Osteoblast (primary cell): Measurements from ENCODE around the gene TAS1R1. TPM values are rescaled to one million over a fixed set of nuclear protein-coding genes. Genes with fewer than 3 reads are reported as not detected.

Source experiments
- DNase-seq: peaks from one replicate; pipeline ENCODE4 v3.0.0; 2011; ENCODE audit warnings: low spot score, mixed read lengths; ENCODE audit not compliant: insufficient read length; ENCODE audit errors: missing footprints
- H2AFZ ChIP-seq: 2 replicates; pipeline ENCODE4 v1.6.0; 2011; ENCODE audit warnings: mild to moderate bottlenecking, low read length
- H3K27ac ChIP-seq: 2 replicates; pipeline ENCODE4 v1.5.1; 2011; ENCODE audit warnings: mild to moderate bottlenecking, low read depth, low read length, moderate library complexity
- H3K27me3 ChIP-seq: 2 replicates; pipeline ENCODE4 v1.6.0; 2012; ENCODE audit warnings: mild to moderate bottlenecking, control low read depth, inconsistent platforms, low read length, moderate library complexity; ENCODE audit not compliant: insufficient read depth
- H3K36me3 ChIP-seq: 2 replicates; pipeline ENCODE4 v1.5.1; 2011; ENCODE audit warnings: mild to moderate bottlenecking, low read length, control low read depth, moderate library complexity; ENCODE audit not compliant: insufficient read depth
- H3K4me1 ChIP-seq: 2 replicates; pipeline ENCODE4 v1.5.1; 2011; ENCODE audit warnings: mild to moderate bottlenecking, low read length, control low read depth, moderate library complexity; ENCODE audit not compliant: insufficient read depth
- H3K4me2 ChIP-seq: 2 replicates; pipeline ENCODE4 v1.6.0; 2011; ENCODE audit warnings: mild to moderate bottlenecking, low read length; ENCODE audit not compliant: insufficient read depth
- H3K4me3 ChIP-seq: fragments of 200-600 bp; sonication (generic); 3 replicates; pipeline ENCODE4 v1.5.1; 2012; ENCODE audit warnings: mild to moderate bottlenecking, low read length, inconsistent platforms; ENCODE audit not compliant: insufficient read depth
- H3K79me2 ChIP-seq: 2 replicates; pipeline ENCODE4 v1.6.0; 2012; ENCODE audit warnings: mild to moderate bottlenecking, low read length, control low read depth, inconsistent platforms; ENCODE audit not compliant: insufficient read depth
- H3K9me3 ChIP-seq: 2 replicates; pipeline ENCODE4 v1.5.1; 2011; ENCODE audit warnings: low read depth, low read length, control low read depth
- H4K20me1 ChIP-seq: 2 replicates; pipeline ENCODE4 v1.6.0; 2012; ENCODE audit warnings: mild to moderate bottlenecking, low read length, control low read depth; ENCODE audit not compliant: insufficient read depth
- total RNA-seq: library from RNA; depleted of rRNA; stranded (reverse); fragments of >200 nt; gene quantifications from 2 replicates; pipeline ENCODE4 v1.2.3, GENCODE V29; 2012
- TF ChIP-seq, protein P1 (sequence below): IDR thresholded peaks from 2 replicates; pipeline ENCODE4 v1.5.1; 2011; ENCODE audit warnings: mild to moderate bottlenecking, low read depth, low read length, moderate library complexity; ENCODE audit errors: extremely low read depth

TAS1R1 gene
- total RNA-seq, 1 donor: under 0.01 TPM

DNA sequence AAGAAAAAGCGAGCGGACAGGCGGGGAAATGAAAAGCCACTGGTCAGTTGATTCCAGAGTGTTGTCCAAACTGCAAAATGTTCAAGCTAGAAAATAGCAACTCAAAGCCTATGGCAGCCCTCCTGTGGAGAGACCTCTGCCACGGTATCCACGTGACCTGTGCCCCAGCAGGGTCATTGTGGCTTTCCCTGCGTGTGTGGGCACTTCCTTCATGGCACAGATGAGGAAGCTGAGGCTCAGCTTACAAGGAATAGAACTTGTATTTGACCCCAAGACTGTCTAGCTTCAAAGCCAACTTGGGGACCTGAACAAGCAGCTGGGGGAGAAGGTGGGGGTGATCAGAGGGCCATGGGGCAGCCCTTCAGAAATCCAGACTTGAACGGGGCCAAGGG is 48.1 kb upstream of the TAS1R1 start:
- no peak overlapping the region for H3K4me2 ChIP-seq
- TF ChIP-seq, protein P1, sequence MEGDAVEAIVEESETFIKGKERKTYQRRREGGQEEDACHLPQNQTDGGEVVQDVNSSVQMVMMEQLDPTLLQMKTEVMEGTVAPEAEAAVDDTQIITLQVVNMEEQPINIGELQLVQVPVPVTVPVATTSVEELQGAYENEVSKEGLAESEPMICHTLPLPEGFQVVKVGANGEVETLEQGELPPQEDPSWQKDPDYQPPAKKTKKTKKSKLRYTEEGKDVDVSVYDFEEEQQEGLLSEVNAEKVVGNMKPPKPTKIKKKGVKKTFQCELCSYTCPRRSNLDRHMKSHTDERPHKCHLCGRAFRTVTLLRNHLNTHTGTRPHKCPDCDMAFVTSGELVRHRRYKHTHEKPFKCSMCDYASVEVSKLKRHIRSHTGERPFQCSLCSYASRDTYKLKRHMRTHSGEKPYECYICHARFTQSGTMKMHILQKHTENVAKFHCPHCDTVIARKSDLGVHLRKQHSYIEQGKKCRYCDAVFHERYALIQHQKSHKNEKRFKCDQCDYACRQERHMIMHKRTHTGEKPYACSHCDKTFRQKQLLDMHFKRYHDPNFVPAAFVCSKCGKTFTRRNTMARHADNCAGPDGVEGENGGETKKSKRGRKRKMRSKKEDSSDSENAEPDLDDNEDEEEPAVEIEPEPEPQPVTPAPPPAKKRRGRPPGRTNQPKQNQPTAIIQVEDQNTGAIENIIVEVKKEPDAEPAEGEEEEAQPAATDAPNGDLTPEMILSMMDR: no peak

DNA sequence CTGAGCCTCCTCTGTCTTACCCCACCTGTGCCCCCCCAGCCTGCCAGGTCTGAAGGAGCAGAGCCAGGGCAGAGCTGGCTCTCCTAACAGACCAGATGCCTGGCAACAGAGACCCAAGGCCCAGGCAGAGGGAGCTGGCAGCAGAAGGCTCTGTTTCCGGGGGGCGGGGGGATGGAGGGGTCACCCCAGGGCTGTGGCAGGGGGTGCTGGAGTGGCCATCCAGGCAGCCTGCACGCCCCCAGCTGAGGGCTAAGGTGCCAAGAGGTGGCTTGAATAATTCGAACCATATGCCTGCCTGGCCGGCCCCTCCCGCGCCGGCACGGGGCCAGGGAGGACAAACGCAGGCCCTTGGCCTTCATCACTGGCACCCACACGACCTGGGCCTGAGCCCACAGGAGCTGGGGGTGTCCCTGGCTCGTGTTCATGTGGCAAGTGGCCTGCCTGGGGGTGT is 47.6 kb upstream of the TAS1R1 start:
- Histone ChIP-seq H4K20me1 (no peaks in the 10 kb centered on the region), H3K36me3 (no peaks in the 10 kb centered on the region), H3K27me3 (no peaks in the 10 kb centered on the region), H3K27ac (no peak overlapping the region), H3K4me1 (peaks cover 2% of the 10 kb centered on the region), H3K9me3 (no peaks in the 10 kb centered on the region), H2AFZ (no peak overlapping the region), H3K4me3 (no peak overlapping the region), H3K79me2 (no peaks in the 10 kb centered on the region), H3K4me2 (no peak overlapping the region)
- TF ChIP-seq, protein P1: no peak
- DNase-seq: peak; percentile 80

More for the DNA sequence above, 48.1 kb upstream of the TAS1R1 start:
- no peaks in the 10 kb centered on the region for H3K27me3 ChIP-seq
- DNase-seq: no peak
- H3K79me2 ChIP-seq: no peaks in the 10 kb centered on the region
- H3K4me3 ChIP-seq: no peak overlapping the region
- no peaks in the 10 kb centered on the region for H4K20me1 ChIP-seq
- H2AFZ ChIP-seq: no peak overlapping the region
- H3K27ac ChIP-seq: no peak overlapping the region
- peaks cover 7% of the 10 kb centered on the region for H3K4me1 ChIP-seq
- H3K36me3 ChIP-seq: no peaks in the 10 kb centered on the region
- no peaks in the 10 kb centered on the region for H3K9me3 ChIP-seq

DNA sequence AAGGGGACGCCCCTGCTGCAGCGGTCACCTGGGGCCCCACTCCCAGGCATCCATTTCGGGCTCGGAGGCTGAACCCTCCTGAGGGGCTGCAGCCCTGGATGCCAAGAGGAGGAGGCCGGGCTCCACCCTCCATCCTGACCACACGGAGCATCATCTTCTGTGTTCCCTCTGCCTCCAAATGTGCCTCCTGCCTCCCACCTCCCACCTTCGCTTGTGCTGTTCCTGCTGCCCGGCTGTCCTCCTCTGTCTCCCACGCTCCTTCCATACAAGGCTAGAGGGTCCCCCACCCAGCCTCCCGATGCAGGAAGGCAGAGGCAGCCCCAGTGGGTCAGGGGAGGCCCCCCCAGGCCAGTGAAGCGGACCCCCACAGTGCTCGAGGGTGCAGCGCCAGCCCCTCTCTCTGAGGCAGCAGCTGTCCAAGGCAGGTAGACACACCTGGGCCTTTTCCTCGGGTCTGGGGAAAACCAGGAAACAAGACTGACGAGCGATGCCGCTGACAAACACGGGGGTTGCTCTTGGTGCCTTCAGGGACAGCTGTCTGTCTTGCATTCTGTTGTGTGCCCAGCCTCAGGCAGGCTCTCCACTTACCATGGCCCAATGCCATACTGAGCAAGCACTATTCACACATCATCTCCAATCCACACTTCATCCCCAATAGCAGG is 46.8 kb upstream of the TAS1R1 start:
- no peaks in the 10 kb centered on the region for H3K9me3 ChIP-seq
- TF ChIP-seq, protein P1: no peak
- peak; percentile 81 for DNase-seq
- H4K20me1 ChIP-seq: no peaks in the 10 kb centered on the region
- no peaks in the 10 kb centered on the region for H3K4me1 ChIP-seq
- H3K79me2 ChIP-seq: no peaks in the 10 kb centered on the region
- no peak overlapping the region for H2AFZ ChIP-seq
- H3K4me2 ChIP-seq: no peak overlapping the region
- no peak overlapping the region for H3K27ac ChIP-seq
- H3K36me3 ChIP-seq: no peaks in the 10 kb centered on the region
- H3K27me3 ChIP-seq: no peaks in the 10 kb centered on the region
- no peak overlapping the region for H3K4me3 ChIP-seq

DNA sequence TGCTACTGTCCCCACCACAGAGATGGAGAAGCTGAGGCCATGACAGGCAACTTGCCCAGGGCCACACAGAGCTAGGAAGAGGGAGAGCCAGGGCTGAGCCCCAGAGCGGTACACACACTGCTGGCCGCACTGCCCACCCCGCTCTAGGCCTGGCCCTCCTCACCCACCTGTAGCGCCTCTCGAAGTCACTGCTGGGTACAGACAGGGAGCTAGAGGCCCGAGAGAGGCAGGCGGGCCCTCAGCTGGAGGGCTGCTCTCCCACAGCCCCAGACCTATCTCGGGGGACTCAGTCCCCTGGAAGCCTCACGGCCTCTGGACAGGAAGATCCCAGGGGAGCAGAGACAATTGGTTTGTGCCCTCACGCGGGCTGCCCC is 46.3 kb upstream of the TAS1R1 start:
- H3K79me2 ChIP-seq: no peaks in the 10 kb centered on the region
- no peak overlapping the region for H3K4me2 ChIP-seq
- H4K20me1 ChIP-seq: no peaks in the 10 kb centered on the region
- no peaks in the 10 kb centered on the region for H3K4me1 ChIP-seq
- no peak overlapping the region for H3K4me3 ChIP-seq
- TF ChIP-seq, protein P1: no peak
- DNase-seq: peak; percentile 80
- no peak overlapping the region for H3K27ac ChIP-seq
- no peak overlapping the region for H2AFZ ChIP-seq
- no peaks in the 10 kb centered on the region for H3K27me3 ChIP-seq
- no peaks in the 10 kb centered on the region for H3K9me3 ChIP-seq
- no peaks in the 10 kb centered on the region for H3K36me3 ChIP-seq
